ENCODE data around the gene SOCS3.

- no peak for TF ChIP-seq CTCF (IDR thresholded peaks at IDR 0.05; ENCODE audit: low read depth, low read length, poor library complexity, severe bottlenecking)
- no peak for TF ChIP-seq EZH2phosphoT487 (IDR thresholded peaks at IDR 0.05; ENCODE audit: borderline replicate concordance, low read length)
Observed at GRCh38 chr17:78368348-78368747, 8.5 kb upstream of the SOCS3 start.

All from DOHH2 (cell line).